ENCODE results near the gene MEF2B. TPM values are rescaled to one million over a fixed set of nuclear protein-coding genes. Genes with fewer than 3 reads are reported as not detected.

The MEF2B gene
- total and polyA plus RNA-seq, 10 donors = 2.2 to 15.5 (median 3.4) TPM

DNA sequence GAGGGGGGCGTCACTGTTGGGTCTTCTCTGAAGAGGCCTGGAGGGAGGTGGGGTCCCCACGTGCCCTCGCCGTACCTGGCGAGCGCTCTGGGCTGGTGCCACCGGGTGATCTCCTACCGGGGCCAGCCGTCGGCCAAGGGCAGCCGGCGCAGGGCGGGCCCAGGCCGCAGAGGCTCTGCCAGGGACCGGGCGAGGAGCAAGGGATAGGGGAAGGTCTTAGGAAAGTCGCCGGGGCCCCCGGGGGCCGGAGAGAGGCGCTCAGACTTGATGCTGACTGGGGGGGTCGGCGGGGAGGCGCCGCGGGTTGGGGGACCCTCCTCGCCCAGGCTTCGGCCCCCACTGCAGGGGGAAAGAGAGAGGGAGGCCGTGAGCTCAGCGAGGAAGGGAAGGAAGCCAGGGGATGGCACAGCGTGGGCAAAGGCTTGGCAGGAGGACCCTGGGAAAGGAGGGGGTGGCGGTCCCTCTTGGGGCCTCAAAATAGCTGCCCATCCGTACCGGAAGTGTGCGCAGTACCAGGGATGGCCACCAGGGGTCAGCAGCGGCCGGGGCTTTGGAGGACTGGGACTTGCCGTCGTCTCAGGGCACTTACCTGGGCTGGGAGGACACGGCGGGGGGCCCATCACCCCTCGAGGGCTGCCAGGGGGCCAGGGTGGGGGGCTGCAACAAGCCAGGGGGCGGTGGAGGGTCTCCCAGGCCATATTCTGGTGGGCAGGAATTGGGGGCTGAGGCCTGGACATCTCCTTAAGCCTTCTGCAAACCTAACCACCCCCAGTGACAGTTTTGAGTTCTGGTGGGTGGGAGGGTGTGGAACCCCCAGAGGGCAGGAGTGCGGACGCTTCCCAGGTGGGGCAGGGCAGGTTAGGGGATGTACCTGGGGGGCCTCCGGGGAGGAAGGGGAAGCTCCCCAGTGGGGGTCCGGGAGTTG, 24.1 kb downstream of the MEF2B start:
- peak overlapping the region in 1 of 8 donors; percentile 33 for H3K27ac ChIP-seq
- H3K36me3 ChIP-seq = peaks cover 0 to 52% (median 27%) of the 10 kb centered on the region in 6 donors
- peaks cover 0 to 15% (median 8%) of the 10 kb centered on the region in 6 donors for H3K4me1 ChIP-seq
- TF ChIP-seq, protein P1, sequence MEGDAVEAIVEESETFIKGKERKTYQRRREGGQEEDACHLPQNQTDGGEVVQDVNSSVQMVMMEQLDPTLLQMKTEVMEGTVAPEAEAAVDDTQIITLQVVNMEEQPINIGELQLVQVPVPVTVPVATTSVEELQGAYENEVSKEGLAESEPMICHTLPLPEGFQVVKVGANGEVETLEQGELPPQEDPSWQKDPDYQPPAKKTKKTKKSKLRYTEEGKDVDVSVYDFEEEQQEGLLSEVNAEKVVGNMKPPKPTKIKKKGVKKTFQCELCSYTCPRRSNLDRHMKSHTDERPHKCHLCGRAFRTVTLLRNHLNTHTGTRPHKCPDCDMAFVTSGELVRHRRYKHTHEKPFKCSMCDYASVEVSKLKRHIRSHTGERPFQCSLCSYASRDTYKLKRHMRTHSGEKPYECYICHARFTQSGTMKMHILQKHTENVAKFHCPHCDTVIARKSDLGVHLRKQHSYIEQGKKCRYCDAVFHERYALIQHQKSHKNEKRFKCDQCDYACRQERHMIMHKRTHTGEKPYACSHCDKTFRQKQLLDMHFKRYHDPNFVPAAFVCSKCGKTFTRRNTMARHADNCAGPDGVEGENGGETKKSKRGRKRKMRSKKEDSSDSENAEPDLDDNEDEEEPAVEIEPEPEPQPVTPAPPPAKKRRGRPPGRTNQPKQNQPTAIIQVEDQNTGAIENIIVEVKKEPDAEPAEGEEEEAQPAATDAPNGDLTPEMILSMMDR (IDR thresholded peaks at IDR 0.05 in 8 of 11, conservative IDR thresholded peaks at IDR 0.05 in 3 of 11) = peak; percentile 84 to 97 (median 96)
- TF ChIP-seq POLR2A (IDR thresholded peaks at IDR 0.05) (no peak), POLR2AphosphoS5 (IDR thresholded peaks at IDR 0.05) (peak; percentile 51 to 64 (median 63))
- peak; percentile 95 for DNase-seq
- no peaks in the 10 kb centered on the region for H3K9me3 ChIP-seq
- no peaks in the 10 kb centered on the region for H3K27me3 ChIP-seq (replicated peaks in 1 of 7)
- peak overlapping the region in 1 of 8 donors; percentile 23 for H3K4me3 ChIP-seq
- 39 to 58% (median 42%) methylated on average over 36 to 47 of the region's 47 CpGs for WGBS, 5 donors
- intact Hi-C loops (cut with DNase I; ENCODE audit: low total_unique reads) = no loop called here

DNA sequence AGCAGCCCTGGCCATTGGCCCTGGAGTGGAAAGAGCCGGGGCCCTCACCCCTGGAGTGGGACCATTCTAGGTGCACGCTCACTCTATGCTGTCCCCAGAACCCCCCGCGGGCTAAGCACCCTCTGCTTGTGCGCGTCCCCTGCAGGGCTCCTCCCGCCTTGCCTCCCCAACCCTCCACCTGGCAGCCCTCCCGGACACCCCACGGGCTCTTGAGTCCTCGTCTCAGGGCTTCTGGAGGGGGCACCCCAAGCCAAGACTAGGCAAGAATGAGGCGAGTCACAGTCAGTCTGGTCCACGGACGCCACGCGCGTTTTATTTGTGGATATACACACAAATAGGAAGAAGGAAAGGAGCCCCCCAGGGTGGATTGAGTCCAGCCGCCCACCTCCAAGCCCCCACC, 24.8 kb downstream of the MEF2B start:
- H3K27me3 ChIP-seq (replicated peaks in 1 of 7) = no peaks in the 10 kb centered on the region
- H3K27ac ChIP-seq = no peak overlapping the region
- TF ChIP-seq POLR2AphosphoS5 (IDR thresholded peaks at IDR 0.05) = no peak
- TF ChIP-seq POLR2A (IDR thresholded peaks at IDR 0.05) = no peak
- TF ChIP-seq, protein P1 (IDR thresholded peaks at IDR 0.05 in 8 of 11, conservative IDR thresholded peaks at IDR 0.05 in 3 of 11) = no peak
- peaks cover 0 to 47% (median 27%) of the 10 kb centered on the region in 6 donors for H3K36me3 ChIP-seq
- 88 to 91% (median 88%) methylated on average over 17 of the region's 17 CpGs for WGBS, 5 donors
- no peak overlapping the region for H3K4me3 ChIP-seq
- peaks cover 0 to 12% (median 8%) of the 10 kb centered on the region in 6 donors for H3K4me1 ChIP-seq
- no peak for DNase-seq
- no peaks in the 10 kb centered on the region for H3K9me3 ChIP-seq
- intact Hi-C loops (cut with DNase I; ENCODE audit: low total_unique reads) = no loop called here

DNA sequence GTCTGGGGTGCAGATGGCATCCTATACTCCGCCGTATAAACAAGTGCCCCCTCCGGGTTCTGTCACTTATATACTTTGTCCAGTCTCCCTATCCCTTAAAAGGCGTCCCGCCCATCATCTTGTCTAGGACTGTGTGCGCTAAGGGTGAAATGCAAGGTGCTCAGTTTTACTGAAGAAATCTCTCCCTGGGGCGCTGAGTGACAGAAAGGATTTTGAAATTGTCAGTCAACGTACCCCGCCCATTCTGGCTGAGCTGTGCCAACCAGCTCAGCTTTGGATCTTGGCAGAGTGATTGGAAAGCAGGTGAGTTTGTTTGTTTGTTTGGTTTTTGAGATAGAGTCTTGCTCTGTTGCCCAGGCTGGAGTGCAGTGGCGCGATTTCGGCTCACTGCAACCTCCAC, 27.7 kb downstream of the MEF2B start:
- peaks cover 0 to 19% (median 9%) of the 10 kb centered on the region in 6 donors for H3K36me3 ChIP-seq
- H3K4me1 ChIP-seq = peaks cover 3 to 35% (median 25%) of the 10 kb centered on the region in 6 donors
- WGBS, 5 donors = 89 to 96% (median 95%) methylated on average over 12 of the region's 12 CpGs
- H3K27ac ChIP-seq = no peak overlapping the region
- H3K9me3 ChIP-seq = no peaks in the 10 kb centered on the region
- TF ChIP-seq, protein P1 (IDR thresholded peaks at IDR 0.05 in 8 of 11, conservative IDR thresholded peaks at IDR 0.05 in 3 of 11) = no peak
- TF ChIP-seq POLR2AphosphoS5 (IDR thresholded peaks at IDR 0.05) (no peak), POLR2A (IDR thresholded peaks at IDR 0.05) (no peak)
- intact Hi-C loops (cut with DNase I; ENCODE audit: low total_unique reads) = no loop called here
- H3K27me3 ChIP-seq (replicated peaks in 1 of 7) = no peaks in the 10 kb centered on the region
- no peak overlapping the region for H3K4me3 ChIP-seq
- no peak for DNase-seq

DNA sequence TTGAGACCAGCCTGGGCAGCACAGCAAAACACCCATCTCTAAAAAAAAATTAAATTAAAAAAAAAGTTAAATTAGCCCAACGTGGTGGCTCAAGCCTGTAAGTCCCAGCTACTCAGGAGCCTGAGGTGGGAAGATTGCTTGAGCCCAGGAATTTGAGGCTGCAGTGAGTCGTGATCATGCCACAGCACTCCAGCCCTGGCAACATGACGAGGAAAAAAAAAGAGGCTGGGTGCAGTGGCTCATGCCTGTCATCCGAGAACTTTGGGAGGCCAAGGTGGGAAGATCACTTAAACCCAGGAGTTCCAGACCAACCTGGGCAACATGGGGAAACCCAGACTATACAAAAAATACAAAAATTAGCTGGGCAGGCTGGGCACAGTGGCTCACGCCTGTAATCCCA, 29.6 kb downstream of the MEF2B start:
- Histone ChIP-seq H3K27me3 (replicated peaks in 1 of 7) (no peaks in the 10 kb centered on the region), H3K4me1 (peaks cover 0 to 32% (median 22%) of the 10 kb centered on the region in 6 donors), H3K9me3 (no peaks in the 10 kb centered on the region), H3K36me3 (peaks cover 0 to 5% (median 0%) of the 10 kb centered on the region in 6 donors), H3K4me3 (no peak overlapping the region), H3K27ac (no peak overlapping the region)
- WGBS, 5 donors = 60 to 77% (median 67%) methylated on average over 5 of the region's 5 CpGs
- intact Hi-C loops (cut with DNase I; ENCODE audit: low total_unique reads) = no loop called here
- no peak for DNase-seq
- no peak for TF ChIP-seq POLR2A (IDR thresholded peaks at IDR 0.05)
- TF ChIP-seq, protein P1 (IDR thresholded peaks at IDR 0.05 in 8 of 11, conservative IDR thresholded peaks at IDR 0.05 in 3 of 11) = no peak

Data from spleen (tissue), 11 donors.